HG02870 (cell line): ENCODE results near the gene EPHA6.
"Not testable (repeated sequence)": the region's sequence is repeated elsewhere in the genome, so short reads cannot be mapped to it uniquely, and the experiment has no call there.

Experiments
- ATAC-seq: cut with Tn5 transposase; IDR thresholded peaks from one replicate; pipeline ENCODE4 v1.9.1; 2021; ENCODE audit warnings: mild to moderate bottlenecking, moderate library complexity; ENCODE audit not compliant: unreplicated experiment

Gene EPHA6

DNA sequence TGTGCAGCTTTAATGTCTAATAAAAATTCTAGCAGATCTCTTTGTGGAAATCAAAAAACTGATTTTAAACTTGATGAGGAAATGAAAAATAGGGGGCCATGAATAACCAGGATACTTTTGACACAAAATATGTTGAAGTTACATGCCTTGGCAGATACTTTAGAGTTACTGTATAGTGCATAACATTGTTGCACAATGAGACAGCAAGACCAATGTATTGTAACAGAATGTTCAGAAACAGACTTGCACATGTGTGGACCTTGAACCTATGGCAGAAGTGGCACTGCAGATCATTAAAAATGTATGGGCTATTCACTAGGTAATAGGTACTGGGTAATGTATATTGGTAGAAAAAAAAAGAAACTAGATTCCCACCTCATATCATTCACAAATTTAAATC is 607.2 kb downstream of the EPHA6 start:
- ATAC-seq = no peak

DNA sequence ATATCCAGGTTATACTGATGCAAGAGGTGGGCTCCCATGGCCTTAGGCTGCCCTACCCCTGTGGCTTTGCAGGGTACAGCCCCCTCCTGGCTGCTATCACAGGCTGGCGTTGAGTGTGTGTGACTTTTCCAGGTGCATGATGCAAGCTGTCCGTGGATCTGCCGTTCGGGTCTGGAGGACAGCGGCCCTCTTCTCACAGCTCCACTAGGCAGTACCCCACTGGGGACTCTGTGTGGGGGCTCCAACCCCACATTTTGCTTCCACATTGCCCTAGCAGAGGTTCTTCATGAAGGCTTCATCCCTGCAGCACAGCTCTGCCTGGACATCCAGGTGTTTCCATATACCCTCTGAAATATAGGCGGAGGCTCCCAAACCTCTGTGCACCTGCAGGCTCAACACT is 610.6 kb downstream of the EPHA6 start:
- no peak for ATAC-seq

DNA sequence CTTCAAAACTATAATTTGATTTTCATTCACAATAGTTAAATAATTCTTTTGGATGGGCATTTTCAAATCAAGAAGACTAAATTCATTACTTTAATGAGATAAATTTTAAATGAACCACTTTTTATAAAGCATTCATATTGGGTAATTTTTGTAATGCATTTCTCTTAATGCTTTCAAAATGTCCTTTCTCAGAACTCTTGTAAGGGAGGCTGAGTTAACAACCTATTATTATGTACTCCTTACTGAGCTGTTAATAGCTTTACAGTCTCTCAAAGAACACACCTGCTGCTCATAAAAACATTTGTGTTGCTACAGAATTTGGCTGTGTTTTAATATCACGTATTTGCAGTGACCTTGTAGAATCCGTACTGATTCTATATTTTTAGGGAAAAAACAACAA is 616.2 kb downstream of the EPHA6 start:
- no peak for ATAC-seq

DNA sequence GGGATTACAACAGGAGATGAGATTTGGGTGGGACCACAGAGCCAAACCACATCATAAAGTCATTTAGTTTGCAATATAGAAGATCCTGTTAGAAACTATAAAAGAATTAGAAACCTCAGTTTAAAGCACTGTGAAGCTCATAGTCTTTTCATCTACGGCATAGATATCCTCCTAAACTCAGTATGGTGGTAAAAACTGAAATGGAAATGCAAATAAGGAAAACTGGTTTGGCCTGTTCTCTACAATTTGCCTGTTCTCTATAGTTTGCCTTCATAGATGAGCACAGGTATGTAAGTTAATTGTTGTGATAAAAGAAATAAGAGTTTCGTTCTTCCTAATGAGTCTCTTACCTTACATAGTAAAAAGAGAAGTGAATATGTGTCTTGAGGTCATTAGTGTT is 618.5 kb downstream of the EPHA6 start:
- ATAC-seq = no peak

DNA sequence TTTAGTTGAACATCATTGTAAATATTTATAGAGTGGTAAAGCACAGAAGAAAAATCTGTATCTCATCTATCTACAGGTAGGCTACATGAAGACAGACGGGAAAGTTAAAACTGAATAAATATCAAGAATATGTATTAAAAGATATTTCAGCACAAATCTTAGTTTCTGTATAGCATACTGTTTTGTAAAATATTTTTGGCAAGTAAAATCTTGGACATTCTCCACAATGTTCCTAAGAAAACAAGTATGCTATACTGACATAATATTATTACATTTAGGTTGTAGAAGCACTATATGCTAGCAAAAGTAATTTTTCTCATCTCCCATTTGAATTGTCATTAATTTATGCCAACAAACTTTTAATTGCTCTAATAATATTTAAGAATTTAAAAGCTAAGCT is 623.7 kb downstream of the EPHA6 start:
- ATAC-seq = no peak

DNA sequence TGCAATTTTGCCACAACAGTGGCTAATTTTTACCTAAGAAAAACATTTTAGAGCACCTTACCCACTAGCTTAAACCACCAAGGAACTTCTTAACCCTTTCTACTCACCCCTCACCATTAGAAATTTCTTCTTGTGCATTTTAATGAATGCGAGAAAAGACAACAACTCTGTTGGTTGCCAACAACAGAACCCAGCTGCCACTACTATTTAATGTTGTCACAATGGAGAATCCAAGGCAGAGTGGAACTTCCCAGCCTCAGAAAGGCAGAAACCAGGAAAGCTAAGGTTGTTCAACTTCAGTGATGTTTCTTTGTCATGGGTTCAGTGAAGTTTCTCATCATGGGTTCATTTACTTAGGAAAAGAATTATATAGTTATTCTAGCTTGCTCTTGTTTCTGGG is 625.0 kb downstream of the EPHA6 start:
- ATAC-seq = no peak

DNA sequence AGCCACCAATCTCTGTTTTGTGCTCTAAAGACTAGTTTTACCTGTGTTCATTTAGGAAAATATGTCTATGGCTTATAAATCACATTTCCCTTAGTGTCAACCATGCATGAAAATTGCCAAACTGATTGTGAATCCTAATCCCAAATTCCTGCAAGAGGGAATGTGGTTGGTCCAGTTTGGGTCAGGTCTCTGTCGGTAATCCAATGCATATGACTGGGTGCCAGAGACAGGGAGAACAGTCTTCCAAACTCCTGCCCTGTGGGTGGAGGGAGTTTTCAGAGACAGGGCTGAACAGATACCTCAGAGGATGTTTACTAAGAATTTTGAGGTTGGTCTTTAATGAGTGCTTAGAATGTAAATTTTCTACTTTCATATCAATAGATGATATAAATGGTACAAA is 649.6 kb downstream of the EPHA6 start:
- ATAC-seq = no peak

DNA sequence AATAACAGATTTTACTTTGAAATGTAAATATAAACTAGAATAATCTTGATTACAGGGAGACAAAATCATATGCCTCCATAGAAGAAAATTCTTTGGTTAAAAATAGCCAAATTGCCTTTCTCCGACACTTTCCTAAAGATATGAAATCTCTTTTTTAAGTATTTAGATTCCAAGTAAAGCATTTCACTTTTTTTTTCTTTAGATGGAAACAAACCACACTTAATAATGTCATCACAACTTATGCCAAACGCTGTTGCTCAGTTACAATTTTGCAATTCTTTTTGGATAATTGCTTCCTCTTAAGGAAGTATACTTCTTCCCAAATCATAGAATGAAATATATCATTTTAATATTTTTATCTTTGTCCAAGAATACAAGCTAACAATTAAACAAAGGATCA is 656.1 kb downstream of the EPHA6 start:
- ATAC-seq = no peak

DNA sequence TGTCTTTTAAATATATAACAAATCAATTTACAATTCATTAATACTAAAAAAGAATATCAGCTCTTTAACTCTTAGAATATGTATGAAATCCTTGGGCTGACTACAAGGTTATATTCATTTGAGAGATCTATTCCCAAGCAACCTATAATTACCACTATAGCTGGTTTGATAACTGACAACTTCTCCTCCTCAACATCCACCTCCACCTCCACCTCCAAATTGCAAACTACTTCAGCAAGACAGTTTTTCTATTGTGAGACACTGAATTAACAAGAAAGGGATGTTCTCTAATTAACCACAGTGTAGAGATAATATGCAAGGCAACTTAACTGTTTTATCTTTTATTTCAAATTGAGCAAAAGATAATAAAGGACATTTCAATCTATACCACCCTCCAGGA is 665.3 kb downstream of the EPHA6 start:
- ATAC-seq = no peak

DNA sequence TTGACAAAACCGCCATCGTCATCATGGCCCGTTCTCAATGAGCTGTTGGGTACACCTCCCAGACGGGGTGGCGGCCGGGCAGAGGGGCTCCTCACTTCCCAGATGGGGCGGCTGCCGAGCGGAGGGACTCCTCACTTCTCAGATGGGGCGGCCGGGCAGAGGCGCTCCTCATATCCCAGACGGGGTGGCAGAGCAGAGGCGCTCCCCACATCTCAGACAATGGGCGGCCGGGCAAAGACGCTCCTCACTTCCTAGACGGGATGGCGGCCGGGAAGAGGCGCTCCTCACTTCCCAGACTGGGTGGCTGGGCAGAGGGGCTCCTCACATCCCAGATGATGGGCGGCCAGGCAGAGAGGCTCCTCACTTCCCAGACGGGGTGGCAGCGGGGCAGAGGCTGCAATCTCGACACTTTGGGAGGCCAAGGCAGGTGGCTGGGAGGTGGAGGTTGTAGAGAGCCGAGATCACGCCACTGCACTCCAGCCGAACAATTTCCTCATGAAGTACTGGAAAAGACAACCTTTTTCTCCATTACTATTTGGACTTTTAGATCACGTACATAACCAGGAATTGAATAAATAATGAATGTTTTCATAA is 666.4 kb downstream of the EPHA6 start:
- not testable (repeated sequence) for ATAC-seq

DNA sequence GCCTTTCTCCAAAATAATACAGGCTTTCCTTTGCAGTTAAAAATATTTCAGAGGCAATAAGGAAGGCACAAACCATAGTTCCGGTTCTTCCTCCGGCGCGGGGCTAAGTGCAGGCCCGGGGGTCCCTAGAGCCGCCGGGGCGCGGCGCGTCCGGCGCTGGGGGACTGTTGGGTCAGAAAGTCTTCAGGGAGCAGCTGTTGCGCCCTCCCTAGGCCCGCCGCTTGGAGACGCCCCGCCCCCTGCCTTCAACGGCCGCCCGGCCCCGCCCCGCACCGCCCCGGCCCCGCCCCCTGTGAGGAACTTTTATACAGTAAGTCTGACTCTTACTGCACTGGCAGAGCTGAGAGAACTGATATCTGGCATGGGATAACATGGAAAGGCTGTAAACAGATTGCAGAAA is 667.0 kb downstream of the EPHA6 start:
- ATAC-seq = no peak

DNA sequence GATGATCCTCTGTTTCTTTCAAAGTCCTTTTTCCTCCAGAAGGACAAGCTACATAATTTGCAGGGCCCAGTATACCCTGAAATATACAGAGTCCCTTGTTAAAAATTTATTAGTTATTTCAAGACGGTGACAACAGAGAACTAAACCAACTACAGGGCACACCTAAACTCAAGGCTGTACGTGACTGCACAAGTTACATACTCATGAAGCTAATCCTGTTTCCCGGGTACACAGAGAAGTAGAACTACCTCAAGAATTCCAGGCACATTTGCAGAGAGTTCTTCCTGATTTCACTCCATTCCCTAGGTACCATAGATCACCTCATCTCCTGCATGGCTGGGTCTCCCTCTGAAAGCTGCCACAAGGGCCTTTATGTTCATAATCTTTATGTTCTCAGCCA is 670.8 kb downstream of the EPHA6 start:
- ATAC-seq = no peak

DNA sequence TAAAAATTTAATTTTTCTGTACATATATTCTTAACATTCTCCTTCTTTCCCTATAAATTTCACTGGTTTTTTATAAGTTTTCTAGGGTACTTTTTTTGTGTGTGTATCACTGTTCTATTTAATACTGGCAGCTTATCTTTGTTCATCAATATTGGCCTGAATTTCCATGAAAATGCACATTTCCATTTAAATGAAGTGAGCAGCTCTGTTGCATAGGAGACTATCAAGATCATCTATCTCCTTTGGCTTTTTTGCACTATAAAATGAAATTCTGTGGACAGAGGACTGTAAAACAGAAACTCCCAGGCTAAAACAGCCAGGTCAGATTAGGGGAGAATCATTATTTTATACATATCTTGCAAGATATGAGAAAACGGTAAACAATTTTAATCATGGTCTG is 673.2 kb downstream of the EPHA6 start:
- ATAC-seq = no peak

DNA sequence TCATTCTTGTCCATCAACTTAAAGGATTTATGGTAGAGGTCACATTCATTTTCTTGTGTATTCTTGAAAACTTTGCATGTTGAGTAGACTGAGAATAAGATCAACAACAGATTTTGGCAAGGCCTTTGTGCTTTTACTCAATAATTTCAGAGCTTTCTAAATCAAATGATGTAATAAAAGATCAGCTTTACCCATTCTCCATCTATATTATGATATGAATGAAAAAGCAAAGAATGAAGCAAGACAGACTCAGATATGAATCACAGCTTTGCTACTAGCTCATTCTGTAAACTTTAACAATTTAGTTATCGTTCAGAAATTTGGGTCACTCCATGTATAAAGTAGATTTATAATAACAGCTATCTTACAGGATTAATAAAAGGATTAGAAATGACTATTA is 674.3 kb downstream of the EPHA6 start:
- ATAC-seq = no peak

DNA sequence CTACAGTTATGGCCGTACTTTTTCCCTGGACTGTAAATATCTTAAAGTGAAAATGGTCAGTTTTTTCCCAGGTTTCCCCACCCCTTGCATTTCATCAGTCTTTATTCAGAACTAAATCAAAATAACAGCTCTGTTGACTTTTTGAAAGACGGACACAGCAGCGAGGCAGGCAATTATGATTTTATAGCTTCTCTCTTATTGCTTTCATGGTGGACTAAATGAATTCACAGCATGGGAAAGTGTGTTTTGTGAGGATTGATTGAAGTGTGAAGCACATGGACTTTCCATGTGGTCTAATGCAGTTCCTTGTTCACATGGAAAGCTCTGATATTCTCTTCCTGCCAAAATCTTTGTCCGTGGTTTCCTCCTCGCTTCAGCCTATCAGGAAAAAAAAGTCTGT is 681.5 kb downstream of the EPHA6 start:
- ATAC-seq = no peak

DNA sequence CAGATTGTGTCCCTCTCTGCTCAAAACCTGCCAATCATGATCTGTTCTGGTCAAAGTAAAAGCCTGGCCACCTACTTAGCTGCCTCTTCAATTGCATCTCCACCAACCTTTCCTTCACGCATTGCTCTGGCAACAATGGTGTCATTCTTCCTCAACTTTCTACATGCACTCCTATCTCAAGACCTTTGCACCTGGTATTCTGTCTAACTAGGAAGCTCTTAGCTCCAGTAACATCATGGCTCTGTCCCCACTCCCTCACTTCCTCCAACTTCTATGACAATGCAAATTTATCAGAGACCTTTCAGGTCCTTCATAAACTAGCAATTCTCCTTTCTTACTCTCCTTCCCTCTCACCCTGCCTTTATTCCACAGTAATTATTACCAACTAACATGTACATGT is 682.7 kb downstream of the EPHA6 start:
- ATAC-seq = no peak

DNA sequence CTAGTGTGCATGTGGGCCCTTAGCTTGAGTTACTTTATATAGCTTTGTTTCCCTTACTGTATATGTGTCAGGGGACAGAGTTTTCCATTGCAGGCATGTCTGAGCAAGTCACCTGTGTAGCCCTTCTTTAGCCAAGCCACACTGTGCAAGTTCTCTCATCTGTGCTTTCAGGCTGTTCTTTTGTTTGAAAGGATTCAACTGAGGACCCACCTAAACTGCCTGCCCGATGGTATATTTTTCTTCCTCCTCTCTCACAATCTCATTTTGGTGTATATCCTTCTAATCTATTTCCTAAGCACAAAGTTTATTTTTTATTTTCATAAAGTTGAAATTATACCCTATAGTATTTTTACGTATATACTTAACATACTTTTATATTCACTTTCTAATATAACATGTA is 690.1 kb downstream of the EPHA6 start:
- ATAC-seq = no peak

DNA sequence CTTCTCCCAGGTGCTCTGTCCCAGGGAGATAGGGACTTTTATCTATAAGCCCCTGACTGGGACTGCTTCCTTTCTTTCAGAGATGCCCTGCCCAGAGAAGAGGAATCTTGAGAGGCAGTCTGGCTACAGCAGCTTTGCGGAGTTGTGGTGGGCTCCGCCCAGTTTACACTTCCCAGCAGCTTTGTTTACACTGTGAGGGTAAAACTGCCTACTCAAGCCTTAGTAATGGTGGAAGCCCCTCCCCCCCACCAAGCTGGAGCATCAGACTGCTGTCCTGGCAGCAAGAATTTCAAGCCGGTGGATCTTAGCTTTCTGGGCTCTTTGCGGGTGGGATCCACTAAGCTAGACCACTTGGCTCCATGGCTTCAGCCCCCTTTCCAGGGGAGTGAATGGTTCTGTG is 696.4 kb downstream of the EPHA6 start:
- no peak for ATAC-seq

DNA sequence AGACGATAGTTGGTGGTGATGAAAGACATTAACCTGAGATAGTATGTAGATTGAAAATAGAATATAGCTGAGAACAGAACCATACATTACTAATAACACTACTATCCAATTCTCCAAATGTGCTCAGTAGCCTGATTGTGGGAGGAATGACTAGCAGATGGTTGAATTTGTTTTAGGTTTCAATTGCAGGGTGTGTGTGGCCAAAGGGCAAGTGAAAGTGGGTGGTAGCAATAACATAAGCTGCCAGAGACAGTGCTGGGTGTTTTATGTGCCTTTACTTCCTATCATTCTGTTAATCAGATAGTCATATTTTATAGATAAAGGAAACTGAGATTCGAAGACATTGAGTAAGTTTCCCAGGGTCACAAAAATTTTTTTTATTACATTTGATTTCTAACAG is 700.7 kb downstream of the EPHA6 start:
- no peak for ATAC-seq

DNA sequence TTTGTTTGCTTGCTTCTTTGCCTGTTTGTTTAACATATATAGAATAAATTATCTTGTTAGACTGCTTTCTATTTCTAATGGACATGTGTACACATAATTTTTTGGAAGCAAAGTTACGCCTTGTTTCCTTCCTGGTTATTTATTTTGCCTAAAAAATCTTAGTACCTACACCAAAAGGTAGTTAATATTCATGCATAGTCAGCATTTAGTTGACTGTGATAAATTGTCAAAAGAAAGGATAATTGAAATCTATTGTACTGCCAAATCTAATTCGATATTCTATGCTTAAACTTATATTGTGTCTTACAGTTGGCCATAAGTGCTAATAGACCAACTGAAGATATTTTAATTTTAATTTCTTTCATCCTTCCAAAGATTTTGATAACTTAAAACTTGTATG is 716.3 kb downstream of the EPHA6 start:
- no peak for ATAC-seq

DNA sequence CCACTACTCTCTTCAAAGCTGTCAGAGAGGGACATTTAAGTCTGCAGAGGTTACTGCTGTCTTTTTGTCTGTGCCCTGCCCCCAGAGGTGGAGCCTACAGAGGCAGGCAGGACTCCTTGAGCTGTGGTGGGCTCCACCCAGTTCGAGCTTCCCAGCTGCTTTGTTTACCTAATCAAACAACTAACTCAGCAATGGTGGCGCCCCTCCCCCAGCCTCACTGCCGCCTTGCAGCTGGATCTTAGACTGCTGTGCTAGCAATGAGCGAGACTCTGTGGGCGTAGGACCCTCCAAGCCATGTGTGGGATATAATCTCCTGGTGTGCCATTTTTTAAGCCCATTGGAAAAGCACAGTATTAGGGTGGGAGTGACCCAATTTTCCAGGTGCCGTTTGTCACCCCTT is 733.2 kb downstream of the EPHA6 start:
- ATAC-seq = not testable (repeated sequence)

DNA sequence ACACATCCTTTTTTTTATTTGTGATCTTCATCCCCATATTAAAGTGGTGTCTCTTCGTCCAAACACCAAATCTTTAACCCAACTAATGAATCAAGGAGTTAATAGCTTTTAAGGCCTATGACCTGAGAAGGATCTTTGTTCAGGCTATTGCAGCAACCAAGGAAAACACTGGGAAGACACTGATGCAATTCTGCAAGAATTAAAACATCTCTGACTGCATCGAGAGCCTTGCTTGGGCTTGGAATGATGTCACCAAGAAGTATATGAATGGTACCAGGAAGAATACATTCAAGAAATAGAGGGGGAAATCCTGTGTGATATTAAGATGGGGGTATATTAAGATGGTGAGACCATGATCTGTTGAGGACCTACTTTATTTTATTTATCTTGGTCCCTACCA is 736.0 kb downstream of the EPHA6 start:
- ATAC-seq = no peak

DNA sequence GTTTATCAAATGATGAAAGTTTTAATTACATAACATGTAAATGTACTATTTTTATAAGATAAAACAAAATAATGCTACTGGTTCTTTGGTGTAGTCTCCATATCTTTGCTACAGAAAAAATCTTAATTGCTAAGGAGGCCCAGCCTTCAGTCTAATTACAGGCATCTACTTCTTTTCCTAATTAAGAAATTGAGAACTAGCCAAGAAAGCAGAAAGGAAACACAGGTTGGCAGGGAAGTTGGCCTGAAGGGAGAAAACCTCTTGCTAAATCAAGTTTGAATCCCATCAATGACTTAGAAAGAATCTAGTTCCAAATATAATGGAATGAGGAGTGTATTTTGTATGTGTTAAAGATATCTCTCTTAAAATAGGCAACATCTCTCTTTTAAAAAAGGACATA is 737.8 kb downstream of the EPHA6 start:
- no peak for ATAC-seq

DNA sequence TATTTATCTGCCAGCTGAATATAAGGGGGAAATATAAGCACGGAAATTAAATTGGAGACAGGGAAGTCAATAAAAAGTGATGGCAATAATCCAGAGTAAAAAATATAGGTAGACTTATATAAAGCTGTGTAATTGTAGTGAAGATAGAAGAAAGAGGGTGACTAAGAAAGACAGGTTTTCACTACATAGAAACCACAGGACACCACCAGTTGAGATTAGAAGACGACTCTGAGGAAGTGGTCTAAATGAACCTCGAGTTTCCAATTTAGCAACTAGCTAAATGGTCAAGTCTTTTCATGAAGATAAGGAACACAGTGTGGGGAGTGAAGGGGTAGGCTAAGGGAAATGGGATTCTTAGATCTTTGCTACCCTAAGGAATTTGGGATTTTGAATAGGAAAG is 761.3 kb downstream of the EPHA6 start:
- no peak for ATAC-seq
